Measurements from ENCODE around the gene TSPAN5.

GRCh38 chr4:98423009-98423408 is 235.4 kb downstream of the TSPAN5 start:
- no peak for TF ChIP-seq CTCF (IDR thresholded peaks at IDR 0.05)
- no peak for TF ChIP-seq POLR2A (IDR thresholded peaks at IDR 0.05)

Measured in testis (tissue), 2 donors.